Tibial nerve (tissue), 4 donors: ENCODE data around the gene CFAP65.

Experiments used
- EP300 ChIP-seq, 2 donors: sonication (generic); formaldehyde crosslinking; IDR thresholded peaks; one replicate each; pipeline ENCODE4 v1.6.1; 2017; ENCODE audit warnings: antibody characterized with exemption in 2 of 2, mild to moderate bottlenecking in 1 of 2
- POLR2A ChIP-seq, 2 donors: fragments of 450-650 bp; IDR thresholded peaks; one replicate each; pipeline ENCODE4 v1.6.1; 2017; ENCODE audit warnings: antibody characterized with exemption in 2 of 2, mild to moderate bottlenecking in 2 of 2, moderate library complexity in 2 of 2
- TF ChIP-seq, protein P1 (sequence below), 5 experiments: fragments of 200-600 bp in 3 of 5; fragments of 450-650 bp in 2 of 5; sonication (generic) in 3 of 5; IDR thresholded peaks; one replicate each; pipeline ENCODE4 v1.5.1; 2016 to 2019; ENCODE audit warnings: antibody characterized with exemption in 5 of 5, mild to moderate bottlenecking in 3 of 5, moderate library complexity in 2 of 5

DNA sequence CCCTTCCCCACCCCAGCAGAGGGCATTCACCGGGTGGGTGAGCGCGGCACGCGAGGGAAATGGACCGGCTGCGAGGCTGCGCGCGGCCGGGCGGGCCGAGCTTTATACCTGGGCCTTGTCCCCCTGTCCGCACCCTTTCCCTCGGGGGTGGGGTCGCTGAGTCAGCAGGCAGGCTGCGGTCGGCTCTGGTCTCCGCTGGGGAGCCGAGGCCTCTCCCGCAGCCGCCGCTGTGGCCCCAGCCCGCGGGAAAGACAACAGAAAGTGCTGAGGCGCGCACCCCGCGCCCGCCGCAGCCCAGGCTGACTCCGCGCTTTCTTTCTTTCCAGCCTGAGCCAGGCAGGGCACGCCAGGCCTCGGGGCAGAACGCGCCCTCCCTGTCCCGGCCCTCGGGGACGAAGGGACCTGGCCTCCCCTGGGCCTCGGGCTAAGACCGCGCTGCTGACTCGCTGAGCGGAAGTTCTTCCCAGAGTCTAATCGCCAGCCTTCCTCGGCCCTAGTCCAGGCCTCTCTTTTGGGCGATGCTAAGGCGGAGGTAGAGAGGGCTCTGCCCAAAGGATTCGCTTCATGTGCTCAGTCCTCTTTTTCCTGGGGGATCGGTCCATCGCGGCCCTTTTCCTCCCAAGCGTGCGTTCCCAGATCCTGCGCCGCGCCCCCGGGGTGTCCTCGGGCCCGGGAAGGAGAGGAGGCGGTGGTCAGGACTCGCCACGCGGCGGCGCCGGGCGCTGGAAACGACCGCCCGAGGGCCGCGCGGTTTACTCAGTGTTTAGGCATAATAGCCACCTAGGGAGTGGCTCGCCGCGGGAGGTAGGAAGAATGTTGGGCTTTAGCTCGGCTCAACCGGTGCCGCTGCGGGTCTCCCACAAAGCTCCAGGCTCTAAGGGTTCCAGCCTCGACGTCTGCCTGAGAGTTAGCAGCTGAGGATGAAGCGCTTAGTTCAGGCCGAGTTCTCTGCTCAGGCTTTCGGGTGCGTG lies 47.7 kb downstream of the CFAP65 start, which contains the start of gene CRYBA2:
- TF ChIP-seq, protein P1, sequence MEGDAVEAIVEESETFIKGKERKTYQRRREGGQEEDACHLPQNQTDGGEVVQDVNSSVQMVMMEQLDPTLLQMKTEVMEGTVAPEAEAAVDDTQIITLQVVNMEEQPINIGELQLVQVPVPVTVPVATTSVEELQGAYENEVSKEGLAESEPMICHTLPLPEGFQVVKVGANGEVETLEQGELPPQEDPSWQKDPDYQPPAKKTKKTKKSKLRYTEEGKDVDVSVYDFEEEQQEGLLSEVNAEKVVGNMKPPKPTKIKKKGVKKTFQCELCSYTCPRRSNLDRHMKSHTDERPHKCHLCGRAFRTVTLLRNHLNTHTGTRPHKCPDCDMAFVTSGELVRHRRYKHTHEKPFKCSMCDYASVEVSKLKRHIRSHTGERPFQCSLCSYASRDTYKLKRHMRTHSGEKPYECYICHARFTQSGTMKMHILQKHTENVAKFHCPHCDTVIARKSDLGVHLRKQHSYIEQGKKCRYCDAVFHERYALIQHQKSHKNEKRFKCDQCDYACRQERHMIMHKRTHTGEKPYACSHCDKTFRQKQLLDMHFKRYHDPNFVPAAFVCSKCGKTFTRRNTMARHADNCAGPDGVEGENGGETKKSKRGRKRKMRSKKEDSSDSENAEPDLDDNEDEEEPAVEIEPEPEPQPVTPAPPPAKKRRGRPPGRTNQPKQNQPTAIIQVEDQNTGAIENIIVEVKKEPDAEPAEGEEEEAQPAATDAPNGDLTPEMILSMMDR (IDR thresholded peaks at IDR 0.05), result no peak
- TF ChIP-seq POLR2A (IDR thresholded peaks at IDR 0.05) (no peak), EP300 (IDR thresholded peaks at IDR 0.05) (no peak)
